Natural killer cell (primary cell): Measurements from ENCODE around the gene PRXL2B. TPM values are rescaled to one million over a fixed set of nuclear protein-coding genes. Genes with fewer than 3 reads are reported as not detected.

Experiments
- ATAC-seq, 3 donors: fragments of 150-1000 bp in 2 of 3; fragments of 200-7000 bp in 1 of 3; cut with Tn5 transposase; 1 replicate in 1 of 3; 2 replicates in 2 of 3; pipeline ENCODE4 v1.10.0; 2021; ENCODE audit warnings: mild to moderate bottlenecking in 2 of 3, moderate library complexity in 2 of 3
- DNase-seq, 2 donors: peaks; one replicate each; pipeline versions ENCODE4 v3.0.0 to v3.0.0-alpha.2; 2013 to 2021; ENCODE audit warnings: mixed read lengths in 1 of 2
- H3K27ac ChIP-seq: one replicate; pipeline ENCODE4 v1.5.1; 2013; ENCODE audit warnings: mild to moderate bottlenecking, low read length
- H3K27me3 ChIP-seq: one replicate; pipeline ENCODE4 v1.6.1; 2013; ENCODE audit warnings: low read length; ENCODE audit not compliant: control insufficient read depth, insufficient read depth
- H3K36me3 ChIP-seq: one replicate; pipeline ENCODE4 v1.6.1; 2013; ENCODE audit warnings: low read length; ENCODE audit not compliant: control insufficient read depth, insufficient read depth
- H3K4me1 ChIP-seq: one replicate; pipeline ENCODE4 v1.6.1; 2013; ENCODE audit warnings: low read length; ENCODE audit not compliant: control insufficient read depth, insufficient read depth
- H3K4me3 ChIP-seq: one replicate; pipeline ENCODE4 v1.5.1; 2013; ENCODE audit warnings: low read length
- H3K9me3 ChIP-seq: one replicate; pipeline ENCODE4 v1.6.1; 2013; ENCODE audit warnings: low read length; ENCODE audit not compliant: control insufficient read depth, insufficient read depth
- H3K27ac Mint-ChIP-seq, 2 donors: one replicate each; pipeline ENCODE4 v1.8.0; 2022; ENCODE audit warnings: mild to moderate bottlenecking in 2 of 2, mixed read lengths in 2 of 2, moderate library complexity in 1 of 2
- H3K27me3 Mint-ChIP-seq, 2 donors: one replicate each; pipeline ENCODE4 v1.8.0; 2022; ENCODE audit warnings: low read depth in 2 of 2, mixed read lengths in 2 of 2
- H3K36me3 Mint-ChIP-seq: one replicate; pipeline ENCODE4 v1.8.0; 2022; ENCODE audit warnings: mixed read lengths
- H3K4me1 Mint-ChIP-seq, 2 donors: one replicate each; pipeline ENCODE4 v1.8.0; 2022; ENCODE audit warnings: mixed read lengths in 2 of 2
- H3K4me3 Mint-ChIP-seq: one replicate; pipeline ENCODE4 v1.8.0; 2022; ENCODE audit warnings: mild to moderate bottlenecking, moderate library complexity, mixed read lengths
- H3K9me3 Mint-ChIP-seq, 2 donors: one replicate each; pipeline ENCODE4 v1.8.0; 2022; ENCODE audit warnings: mixed read lengths in 2 of 2
- WGBS: methylation state at CpG from one replicate; pipeline ENCODE4 v1.1.7; 2013; ENCODE audit warnings: missing lambda C conversion rate; ENCODE audit not compliant: insufficient coverage; 5-methylcytosine and 5-hydroxymethylcytosine counted together
- intact Hi-C: fragments of 100-400 bp; cut with micrococcal nuclease; formaldehyde crosslinking; loops from one replicate; pipeline ENCODE4 v1.14.2; 2022
- total RNA-seq, 4 donors: library from RNA; stranded (reverse); fragments of 120-200 nt in 1 of 4; gene quantifications; one replicate each; pipeline versions ENCODE4 v1.2.3 to v1.2.4, GENCODE V29; 2013 to 2022
- TF ChIP-seq, protein P1 (sequence below): fragments of 200-600 bp; IDR thresholded peaks from one replicate; pipeline ENCODE4 v1.8.0; 2022; ENCODE audit warnings: antibody characterized with exemption

Gene PRXL2B
- total RNA-seq, 3 donors from 2014 or later (not counting 1 experiment from before 2014, with no cell fraction given): 11.3 to 15.1 (median 11.6) TPM

DNA sequence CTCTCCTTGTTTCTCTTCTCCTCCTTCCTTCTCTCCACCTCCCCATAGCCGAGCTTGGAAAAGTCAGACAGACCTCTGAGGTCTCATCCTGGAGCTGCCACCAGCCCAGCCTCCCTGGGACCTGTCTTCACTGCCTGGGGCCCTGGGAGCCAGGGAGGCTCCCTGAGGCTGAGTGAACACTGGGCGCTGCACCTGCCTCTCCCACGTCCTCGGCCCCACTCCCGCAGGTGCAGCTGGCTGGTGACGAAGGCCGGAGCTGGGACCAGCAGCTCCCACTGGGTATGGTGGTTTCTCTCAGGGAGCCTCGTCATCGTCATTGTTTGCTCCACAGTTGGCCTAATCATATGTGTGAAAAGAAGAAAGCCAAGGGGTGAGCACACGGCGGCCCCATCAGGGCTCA lies 25.1 kb upstream of the PRXL2B start:
- Mint-ChIP-seq H3K4me3 (no peak overlapping the region), H3K4me1 (peaks cover 9 to 37% of the 10 kb centered on the region in 2 donors), H3K9me3 (no peaks in the 10 kb centered on the region), H3K27me3 (no peaks in the 10 kb centered on the region), H3K36me3 (no peaks in the 10 kb centered on the region), H3K27ac (peak overlapping the region; percentile 5 to 46)
- Histone ChIP-seq H3K9me3 (no peaks in the 10 kb centered on the region), H3K27me3 (no peaks in the 10 kb centered on the region), H3K36me3 (peaks cover 54% of the 10 kb centered on the region), H3K4me1 (peaks cover 24% of the 10 kb centered on the region), H3K4me3 (no peak overlapping the region), H3K27ac (no peak overlapping the region)
- DNase-seq (no peak), ATAC-seq (no peak)
- TF ChIP-seq, protein P1, sequence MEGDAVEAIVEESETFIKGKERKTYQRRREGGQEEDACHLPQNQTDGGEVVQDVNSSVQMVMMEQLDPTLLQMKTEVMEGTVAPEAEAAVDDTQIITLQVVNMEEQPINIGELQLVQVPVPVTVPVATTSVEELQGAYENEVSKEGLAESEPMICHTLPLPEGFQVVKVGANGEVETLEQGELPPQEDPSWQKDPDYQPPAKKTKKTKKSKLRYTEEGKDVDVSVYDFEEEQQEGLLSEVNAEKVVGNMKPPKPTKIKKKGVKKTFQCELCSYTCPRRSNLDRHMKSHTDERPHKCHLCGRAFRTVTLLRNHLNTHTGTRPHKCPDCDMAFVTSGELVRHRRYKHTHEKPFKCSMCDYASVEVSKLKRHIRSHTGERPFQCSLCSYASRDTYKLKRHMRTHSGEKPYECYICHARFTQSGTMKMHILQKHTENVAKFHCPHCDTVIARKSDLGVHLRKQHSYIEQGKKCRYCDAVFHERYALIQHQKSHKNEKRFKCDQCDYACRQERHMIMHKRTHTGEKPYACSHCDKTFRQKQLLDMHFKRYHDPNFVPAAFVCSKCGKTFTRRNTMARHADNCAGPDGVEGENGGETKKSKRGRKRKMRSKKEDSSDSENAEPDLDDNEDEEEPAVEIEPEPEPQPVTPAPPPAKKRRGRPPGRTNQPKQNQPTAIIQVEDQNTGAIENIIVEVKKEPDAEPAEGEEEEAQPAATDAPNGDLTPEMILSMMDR: no peak
- intact Hi-C loops: no loop called here
- 94% methylated on average over 11 of the region's 11 CpGs for WGBS

DNA sequence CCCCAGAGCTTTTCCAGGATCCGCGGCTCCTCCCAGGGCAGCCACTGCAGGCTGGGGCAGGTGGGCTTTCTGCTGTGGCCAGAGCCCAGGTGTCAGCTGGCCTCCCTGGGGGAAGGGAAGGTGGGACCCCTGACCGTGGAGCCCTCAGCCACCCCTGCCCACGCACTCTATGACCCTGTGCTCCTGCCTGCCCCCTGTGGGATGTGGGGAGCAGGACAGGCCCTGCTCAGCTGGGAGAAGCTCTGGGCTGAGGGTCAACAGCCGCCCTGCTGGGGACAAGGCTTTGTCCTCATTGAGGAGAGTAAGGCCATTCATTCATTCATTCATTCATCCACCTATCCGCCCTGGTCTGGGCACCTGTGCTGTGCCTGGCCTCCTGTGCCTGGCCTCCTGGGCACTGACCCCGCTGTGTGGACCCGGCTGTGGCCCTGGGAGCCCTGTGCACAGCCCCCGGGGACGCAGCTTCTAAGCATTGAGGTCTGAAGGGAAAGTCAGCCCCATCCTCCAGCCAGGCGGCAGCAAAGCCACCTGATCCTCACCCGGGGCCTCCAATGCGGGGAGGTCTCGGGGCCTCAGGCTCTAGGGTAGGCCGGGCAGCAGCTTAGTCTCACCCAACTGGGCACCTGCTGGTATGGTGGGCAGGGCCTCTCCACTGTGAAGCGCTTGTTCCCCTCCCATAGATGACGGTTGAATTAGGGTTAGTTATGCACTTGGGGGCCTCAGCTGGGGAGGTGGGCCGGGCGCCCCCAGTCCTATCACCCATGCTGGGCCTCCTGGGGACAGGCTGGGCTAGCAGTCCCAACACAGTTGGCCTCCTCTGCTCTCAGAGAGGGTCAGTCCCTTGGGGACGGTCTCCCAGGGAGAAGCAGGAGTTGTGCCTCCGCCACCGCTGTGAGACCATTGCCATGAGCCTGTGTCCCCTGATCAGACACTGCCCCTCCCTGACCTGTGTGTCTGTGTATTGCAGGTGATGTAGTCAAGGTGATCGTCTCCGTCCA lies 24.4 kb upstream of the PRXL2B start:
- Mint-ChIP-seq H3K9me3 (no peaks in the 10 kb centered on the region), H3K27me3 (no peaks in the 10 kb centered on the region), H3K27ac (no peak overlapping the region), H3K4me3 (no peak overlapping the region), H3K36me3 (no peaks in the 10 kb centered on the region), H3K4me1 (peaks cover 5 to 29% of the 10 kb centered on the region in 2 donors)
- TF ChIP-seq, protein P1: peak; percentile 44
- Histone ChIP-seq H3K4me3 (no peak overlapping the region), H3K4me1 (peaks cover 21% of the 10 kb centered on the region), H3K27me3 (no peaks in the 10 kb centered on the region), H3K9me3 (no peaks in the 10 kb centered on the region), H3K27ac (no peak overlapping the region), H3K36me3 (peaks cover 54% of the 10 kb centered on the region)
- WGBS: 95% methylated on average over 22 of the region's 24 CpGs
- ATAC-seq (peak in 2 of 3 donors; percentile 52 to 62), DNase-seq (peak in 1 of 2 donors; percentile 55)
- intact Hi-C loops: no loop called here

DNA sequence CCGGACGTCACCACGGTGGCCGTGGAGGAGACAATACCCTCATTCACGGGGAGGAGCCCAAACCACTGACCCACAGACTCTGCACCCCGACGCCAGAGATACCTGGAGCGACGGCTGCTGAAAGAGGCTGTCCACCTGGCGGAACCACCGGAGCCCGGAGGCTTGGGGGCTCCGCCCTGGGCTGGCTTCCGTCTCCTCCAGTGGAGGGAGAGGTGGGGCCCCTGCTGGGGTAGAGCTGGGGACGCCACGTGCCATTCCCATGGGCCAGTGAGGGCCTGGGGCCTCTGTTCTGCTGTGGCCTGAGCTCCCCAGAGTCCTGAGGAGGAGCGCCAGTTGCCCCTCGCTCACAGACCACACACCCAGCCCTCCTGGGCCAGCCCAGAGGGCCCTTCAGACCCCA lies 23.4 kb upstream of the PRXL2B start:
- Mint-ChIP-seq H3K27ac (peak overlapping the region in 1 of 2 donors; percentile 45), H3K4me3 (no peak overlapping the region), H3K9me3 (no peaks in the 10 kb centered on the region), H3K27me3 (no peaks in the 10 kb centered on the region), H3K4me1 (peaks cover 5 to 23% of the 10 kb centered on the region in 2 donors), H3K36me3 (no peaks in the 10 kb centered on the region)
- WGBS: 94% methylated on average over 18 of the region's 18 CpGs
- no peak overlapping the region for H3K27ac ChIP-seq
- H3K4me3 ChIP-seq: no peak overlapping the region
- H3K4me1 ChIP-seq: peaks cover 11% of the 10 kb centered on the region
- H3K36me3 ChIP-seq: peaks cover 50% of the 10 kb centered on the region
- ATAC-seq (no peak), DNase-seq (no peak)
- H3K9me3 ChIP-seq: no peaks in the 10 kb centered on the region
- no peaks in the 10 kb centered on the region for H3K27me3 ChIP-seq
- TF ChIP-seq, protein P1: no peak
- intact Hi-C loops: no loop called here
